GM12874 (cell line): ENCODE data around the gene NELFB.

Experiments used
- TF ChIP-seq, protein P1 (sequence below): IDR thresholded peaks from 2 replicates; pipeline ENCODE4 v1.5.1; 2011; ENCODE audit warnings: low read depth, mild to moderate bottlenecking, control low read depth, low read length, moderate library complexity; ENCODE audit not compliant: insufficient read depth

NELFB gene

DNA sequence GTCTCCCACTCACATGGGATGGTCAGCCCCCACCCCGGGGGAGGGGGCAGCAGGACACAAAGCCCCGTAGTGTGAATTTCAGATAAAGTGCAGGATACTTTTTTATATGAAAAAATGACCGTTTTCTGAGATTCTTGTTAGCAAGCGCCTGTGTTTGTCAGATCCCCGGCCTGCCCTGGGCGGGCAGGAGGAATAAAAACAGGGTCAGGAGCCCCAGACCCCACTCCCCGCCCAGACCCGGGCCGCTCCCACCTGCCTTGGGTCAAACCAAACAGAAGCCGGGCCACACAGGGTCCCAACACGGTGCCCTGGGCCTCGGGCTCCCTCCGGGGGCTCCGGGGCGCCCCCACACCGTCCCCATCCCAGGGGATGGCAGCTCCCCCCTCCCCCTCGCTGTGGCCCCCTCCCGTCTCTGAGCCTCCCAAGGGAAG is 60.5 kb downstream of the NELFB start:
- TF ChIP-seq, protein P1, sequence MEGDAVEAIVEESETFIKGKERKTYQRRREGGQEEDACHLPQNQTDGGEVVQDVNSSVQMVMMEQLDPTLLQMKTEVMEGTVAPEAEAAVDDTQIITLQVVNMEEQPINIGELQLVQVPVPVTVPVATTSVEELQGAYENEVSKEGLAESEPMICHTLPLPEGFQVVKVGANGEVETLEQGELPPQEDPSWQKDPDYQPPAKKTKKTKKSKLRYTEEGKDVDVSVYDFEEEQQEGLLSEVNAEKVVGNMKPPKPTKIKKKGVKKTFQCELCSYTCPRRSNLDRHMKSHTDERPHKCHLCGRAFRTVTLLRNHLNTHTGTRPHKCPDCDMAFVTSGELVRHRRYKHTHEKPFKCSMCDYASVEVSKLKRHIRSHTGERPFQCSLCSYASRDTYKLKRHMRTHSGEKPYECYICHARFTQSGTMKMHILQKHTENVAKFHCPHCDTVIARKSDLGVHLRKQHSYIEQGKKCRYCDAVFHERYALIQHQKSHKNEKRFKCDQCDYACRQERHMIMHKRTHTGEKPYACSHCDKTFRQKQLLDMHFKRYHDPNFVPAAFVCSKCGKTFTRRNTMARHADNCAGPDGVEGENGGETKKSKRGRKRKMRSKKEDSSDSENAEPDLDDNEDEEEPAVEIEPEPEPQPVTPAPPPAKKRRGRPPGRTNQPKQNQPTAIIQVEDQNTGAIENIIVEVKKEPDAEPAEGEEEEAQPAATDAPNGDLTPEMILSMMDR, result no peak

GRCh38 chr9:137316012-137316981 is 61.2 kb downstream of the NELFB start:
- TF ChIP-seq, protein P1, result no peak

GRCh38 chr9:137317021-137317717 is 62.0 kb downstream of the NELFB start:
- TF ChIP-seq, protein P1, result no peak

DNA sequence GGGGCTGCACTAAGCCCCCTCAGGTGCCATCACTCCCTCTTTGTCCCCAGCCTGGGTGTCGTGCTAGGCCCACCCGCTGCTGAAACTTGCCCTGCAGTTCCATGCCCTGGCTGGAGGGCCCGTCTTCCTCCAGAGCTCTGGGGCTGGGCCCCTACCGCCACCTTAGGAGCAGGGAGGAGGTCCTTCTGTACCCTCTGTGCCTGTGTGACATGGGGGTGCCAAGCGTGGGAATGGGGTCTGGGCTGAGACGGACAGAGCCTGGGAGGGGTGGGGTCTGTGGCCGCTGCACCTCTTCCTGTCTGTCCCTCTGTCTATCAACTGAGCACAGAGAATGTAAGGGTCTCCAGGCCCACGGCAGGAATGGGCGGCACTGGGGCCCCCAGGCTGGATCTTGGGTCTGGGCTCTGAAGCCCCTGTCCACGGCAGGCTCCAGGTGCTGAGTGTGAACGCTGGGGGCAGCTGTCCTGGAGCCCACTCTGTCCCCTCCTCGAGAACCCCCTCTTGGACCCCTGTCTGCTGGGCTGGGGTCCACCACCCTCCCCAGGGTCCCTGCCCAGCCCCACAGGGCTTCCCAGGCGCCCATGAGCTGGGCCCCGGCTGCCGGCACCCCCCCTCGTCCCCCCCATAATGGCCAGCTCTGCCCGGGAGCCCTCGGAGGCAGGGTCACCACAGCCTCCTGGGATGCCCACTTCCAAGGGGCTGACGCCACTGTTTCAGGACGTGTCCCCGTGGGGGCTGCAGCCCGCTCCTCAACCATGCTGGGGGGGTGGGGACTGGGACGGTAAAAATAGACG is 62.8 kb downstream of the NELFB start:
- TF ChIP-seq, protein P1, result no peak

- TF ChIP-seq, protein P1, result no peak
These were observed 63.5 kb downstream of the NELFB start for GRCh38 chr9:137318602-137319001.

DNA sequence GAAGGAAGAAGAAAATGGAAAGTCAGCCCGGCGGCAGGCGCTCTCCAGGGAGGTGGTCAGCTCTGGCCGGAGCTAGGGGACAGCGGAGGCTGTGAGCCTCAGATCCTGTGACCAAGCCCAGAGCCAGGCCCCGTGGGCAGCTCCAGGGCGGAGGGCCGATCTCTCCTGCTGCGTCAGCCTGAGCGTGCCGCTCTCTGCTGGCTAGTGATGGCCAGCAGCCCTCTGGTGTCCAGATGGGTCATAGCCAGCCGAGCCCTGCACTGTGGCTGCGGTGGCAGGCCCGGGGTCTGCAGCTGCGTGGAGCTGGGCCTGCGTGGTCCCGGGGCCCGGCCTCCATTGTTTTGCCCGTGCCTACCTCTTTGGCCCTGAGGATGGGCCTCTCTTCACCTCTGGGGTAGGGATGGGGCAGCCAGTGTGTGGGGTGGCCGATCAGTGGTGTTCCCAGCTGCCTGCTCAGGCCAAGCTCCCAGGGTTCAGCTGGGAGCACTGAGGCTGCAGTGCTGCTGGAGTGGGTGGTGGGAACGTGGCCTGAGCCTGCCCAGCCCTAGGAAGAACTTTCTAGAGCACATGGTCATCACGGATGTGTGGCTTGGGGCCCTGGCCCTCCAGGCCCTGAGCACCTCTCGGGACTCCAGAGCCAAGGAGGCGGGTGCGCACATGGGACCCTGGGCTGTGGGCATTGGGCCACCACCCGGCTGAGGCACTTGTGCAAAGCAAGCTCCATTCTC is 64.0 kb downstream of the NELFB start:
- TF ChIP-seq, protein P1, result no peak
